ENCODE data around the gene TRPM3.
"Not testable (repeated sequence)": the region's sequence is repeated elsewhere in the genome, so short reads cannot be mapped to it uniquely, and the experiment has no call there.

Gene TRPM3

DNA sequence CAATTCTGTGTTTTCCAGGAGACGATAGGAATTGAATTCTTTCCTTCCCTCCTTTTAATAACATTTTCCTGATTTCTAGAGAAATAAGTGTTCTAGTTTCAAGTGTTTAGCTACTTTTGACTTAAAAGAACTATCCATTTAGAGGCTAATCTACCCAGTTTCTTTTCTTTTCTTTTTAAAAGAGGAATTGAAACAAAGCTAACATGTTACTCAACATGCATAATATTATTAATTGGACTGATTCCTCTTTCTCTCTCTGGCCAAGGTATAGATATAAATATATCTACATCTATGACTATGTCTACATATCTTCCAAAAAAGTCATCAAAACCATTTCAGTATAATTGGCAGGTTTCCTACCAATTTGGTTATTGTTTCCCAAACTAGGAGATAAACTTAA is 309.8 kb downstream of the TRPM3 start:
- no peak for DNase-seq

DNA sequence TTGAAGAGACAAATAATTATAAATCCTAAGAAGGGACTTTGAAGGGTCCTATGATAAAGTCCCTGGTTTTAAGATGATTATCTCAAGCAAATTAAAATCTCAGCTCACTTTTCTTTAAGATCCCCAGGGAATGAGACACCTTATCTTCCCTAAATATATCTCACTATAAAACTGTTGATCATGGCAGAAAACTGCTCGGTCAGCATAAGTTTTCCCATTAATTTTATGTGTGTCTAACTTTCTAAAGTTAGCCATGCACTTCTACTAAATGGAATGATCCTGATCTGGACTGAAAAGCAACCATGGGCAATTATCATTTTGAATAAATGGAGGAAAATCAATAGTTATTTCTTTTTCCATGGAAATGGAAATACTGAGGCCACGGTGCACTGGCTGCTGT is 314.5 kb downstream of the TRPM3 start:
- DNase-seq: no peak

DNA sequence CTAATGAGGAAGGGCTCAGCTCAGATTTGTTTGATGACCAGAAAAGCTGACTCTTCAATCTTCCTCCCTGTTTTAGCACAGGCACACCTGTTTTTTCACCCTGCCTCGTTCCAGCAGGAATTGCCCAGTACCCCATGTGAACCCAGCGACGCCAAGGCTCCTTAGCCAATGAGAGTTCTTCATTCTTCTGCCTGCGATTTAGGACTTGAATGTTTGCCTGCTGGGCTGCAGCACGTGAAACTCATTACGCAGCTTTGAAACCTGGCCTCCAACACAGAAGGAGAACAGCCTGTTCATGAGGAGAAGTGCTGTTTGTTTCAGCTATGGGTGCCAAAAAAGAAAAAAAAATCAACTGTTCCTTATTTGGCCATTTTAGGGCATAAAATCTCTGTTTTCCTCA is 315.5 kb downstream of the TRPM3 start:
- no peak for DNase-seq

DNA sequence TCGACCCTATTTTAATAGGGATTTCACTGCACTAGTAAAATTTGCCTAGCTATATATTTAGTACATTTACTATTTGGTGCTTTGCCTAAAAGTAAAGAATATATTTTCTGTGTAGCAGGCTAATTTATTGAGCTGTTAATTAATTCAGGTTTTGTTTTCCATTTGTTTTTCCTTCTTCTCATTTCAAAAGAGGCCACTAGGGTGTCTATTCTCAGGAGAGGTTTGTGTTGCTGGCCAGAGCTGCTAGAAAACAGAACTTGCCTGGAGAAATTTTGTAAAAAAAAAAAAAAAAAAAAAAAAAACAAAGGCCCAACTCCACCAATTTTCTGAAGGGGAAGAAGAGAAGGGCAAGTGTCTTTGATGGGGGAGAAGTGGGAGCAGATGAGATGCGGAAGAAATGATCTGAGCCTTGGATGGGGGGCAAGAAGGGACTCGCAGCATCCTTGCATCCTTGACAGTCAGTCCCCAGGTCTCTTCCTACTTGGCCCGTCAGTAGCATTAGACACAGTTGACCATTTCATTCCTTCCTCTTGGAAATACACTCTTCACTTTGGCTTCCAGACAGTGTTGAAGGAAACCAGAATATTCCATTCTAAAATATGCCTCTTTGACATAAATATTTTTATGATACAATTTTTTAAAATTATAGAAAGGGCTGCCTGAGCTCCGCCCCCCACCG is 318.5 kb downstream of the TRPM3 start:
- no peak for DNase-seq

DNA sequence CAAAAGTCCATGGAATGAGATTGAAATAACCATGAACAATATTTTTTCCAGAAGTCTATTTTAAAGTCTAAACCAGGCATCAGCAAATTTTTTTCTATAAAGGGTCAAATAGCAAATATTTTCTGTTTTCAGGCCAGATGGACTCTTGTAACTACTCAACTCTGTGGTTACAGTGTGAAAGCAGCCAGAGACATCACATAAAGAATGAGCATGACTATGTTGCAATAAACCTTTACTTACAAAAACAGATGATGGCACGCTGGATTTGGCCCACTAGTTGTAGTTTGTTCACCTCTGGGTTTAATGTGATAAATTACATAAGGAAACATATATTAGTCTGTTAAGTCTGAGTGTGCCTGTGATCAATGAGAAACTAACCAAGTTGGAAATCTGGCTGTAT is 319.2 kb downstream of the TRPM3 start:
- DNase-seq: peak; percentile 22

DNA sequence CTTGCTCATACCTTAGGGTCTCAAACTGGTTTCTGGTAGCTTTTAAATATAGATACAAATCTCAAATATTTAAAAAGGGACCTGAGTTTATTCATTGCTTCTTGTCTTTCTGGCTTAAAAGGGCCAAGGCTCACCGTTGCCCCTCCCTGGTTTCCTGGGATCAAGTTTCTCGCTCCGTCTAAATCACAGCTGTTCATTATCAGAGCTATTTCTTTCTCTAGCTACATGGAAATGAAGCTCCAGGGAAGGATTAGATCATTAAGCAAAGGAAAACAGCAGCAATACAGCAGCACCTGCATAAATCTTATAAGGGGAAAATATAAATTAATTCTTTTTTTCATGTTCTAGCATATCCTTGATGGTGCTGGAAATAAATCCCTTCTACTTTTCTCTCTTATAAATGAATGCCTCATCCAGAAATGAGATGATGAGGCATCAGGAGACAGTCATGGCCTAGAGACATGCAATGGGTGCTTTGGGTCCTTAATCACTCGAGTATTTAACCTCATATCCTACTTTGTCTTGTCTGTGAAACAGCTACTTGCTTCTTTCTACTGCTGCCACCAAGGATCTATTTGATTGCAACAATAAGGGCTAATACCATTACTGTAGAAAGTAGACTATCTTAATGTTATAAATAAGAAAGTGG is 320.1 kb downstream of the TRPM3 start:
- DNase-seq: no peak

DNA sequence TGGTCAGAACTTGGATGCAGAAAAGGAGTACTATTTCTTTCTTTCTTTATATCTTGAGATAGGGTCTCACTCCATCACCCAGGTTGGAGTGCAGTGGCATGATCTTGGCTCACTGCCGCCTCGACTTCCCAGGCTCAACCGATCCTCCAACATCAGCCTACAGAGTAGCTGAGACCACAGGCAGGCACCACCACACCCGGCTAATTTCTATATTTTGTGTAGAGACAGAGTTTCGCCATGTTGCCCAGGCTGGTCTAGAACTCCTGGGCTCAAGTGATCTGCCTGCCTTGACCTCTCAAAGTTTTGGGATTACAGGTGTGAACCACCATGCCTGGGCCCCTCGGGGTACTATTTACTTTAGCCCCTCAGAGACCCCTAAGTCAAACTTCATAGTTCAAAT is 323.4 kb downstream of the TRPM3 start:
- no peak for DNase-seq

DNA sequence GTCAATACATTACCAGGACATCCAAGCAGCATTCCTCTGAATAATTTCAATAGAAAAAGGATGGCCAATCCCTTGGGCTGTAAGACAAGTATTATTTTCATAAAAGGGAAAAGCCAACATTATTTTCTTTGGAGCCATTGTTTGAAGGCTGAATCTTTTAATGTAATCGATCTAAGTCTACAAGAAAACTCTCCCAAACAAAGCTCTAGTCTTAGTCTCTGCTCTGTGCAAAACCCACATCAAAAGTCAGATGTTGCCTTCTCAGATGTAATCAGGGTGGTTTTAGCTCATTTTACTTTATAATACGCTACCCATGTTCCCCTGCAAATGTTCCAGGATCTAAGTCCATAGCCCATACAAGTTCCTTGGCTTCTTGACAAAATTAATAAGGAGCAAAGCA is 325.6 kb downstream of the TRPM3 start:
- no peak for DNase-seq

DNA sequence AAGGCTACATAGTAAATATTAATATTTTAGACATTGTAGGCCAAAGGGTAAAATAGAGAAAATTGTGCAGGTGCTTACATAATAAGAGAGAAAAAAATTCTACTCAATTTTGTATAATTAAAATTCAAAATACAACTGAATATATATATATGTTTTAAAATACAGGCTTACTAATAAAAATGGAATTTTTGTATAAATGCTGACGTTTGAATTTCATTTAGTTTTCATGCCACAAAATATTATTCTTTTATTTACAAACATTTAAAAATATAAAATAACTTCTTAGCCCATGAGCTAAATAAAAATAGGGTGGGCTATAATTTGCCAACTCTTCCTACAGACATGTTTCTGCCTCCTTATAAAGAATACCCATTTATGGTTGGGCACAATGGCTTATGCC is 328.6 kb downstream of the TRPM3 start:
- DNase-seq: no peak

DNA sequence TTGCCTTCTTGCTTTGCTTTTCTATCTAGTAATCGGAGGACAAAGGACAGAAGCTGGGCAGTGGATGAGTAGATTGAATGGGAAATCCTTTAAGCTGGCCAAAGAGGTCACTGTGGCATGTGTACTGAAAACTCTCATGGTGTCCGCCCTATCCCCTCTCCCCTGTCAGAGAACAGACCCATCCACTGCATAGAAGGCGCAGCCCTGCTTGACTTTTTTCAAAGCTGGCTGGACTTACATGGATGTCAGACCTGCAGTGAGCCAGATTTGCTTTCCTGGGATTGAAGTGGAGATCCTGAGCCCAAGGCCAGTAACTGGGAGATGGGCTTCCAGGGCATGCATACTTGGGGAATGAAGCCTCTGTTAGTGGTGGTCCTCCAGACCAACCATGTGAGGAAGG is 329.5 kb downstream of the TRPM3 start:
- DNase-seq: no peak

DNA sequence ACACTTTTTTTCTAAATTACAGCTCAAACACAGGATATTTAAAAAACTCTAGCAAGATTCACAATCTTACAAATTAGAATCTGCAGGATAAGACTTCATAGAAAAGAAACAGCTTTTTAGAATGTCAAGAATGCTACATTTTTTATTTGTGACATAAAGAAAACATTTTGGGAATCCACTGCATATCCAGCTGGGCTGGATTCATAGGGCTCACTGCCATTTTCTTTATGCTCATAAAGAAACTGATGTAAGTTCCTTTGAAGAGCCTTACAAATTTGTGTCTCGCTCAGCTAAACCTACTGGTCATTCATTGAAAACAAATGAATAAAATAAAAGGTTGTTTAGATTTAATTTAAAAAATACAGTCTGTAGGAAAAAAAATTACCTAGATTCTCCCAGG is 332.3 kb downstream of the TRPM3 start:
- DNase-seq: no peak

DNA sequence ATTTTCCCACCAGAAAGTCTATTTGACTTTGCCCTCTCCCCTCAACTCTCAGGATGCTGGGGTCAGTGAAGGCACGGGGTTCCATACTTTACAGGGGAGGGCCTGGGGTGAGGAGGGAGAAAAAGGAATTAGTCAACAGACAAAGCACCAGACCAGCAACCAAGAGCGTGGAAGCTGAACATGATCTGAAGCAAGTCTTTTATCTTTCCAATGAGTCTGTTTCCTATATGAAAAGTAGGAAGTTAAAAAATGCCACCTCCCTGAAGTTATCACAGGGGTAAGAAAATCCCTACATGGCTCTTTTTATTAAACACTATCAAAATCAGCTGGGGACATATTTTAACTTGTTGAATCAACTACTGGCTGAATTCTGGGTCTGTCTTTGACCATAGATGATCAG is 337.0 kb downstream of the TRPM3 start:
- DNase-seq: no peak

DNA sequence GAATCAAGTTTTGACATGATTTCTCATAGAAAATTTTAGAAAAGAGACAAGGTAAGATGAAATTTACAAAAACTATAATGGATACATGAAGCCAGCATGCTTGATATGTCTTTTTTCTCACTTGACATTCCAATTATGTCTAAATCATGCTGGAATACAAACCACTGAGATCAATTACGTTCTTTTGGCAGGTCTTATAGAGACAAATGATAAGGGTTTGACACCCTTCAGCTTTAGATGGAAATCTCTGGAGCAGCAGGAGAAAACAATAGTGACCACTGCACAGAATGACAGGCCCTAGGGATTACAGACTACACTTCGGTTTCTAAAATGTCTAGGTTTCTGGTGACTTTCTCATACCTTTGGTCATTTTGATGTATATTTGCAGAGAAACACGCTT is 342.9 kb downstream of the TRPM3 start:
- no peak for DNase-seq

DNA sequence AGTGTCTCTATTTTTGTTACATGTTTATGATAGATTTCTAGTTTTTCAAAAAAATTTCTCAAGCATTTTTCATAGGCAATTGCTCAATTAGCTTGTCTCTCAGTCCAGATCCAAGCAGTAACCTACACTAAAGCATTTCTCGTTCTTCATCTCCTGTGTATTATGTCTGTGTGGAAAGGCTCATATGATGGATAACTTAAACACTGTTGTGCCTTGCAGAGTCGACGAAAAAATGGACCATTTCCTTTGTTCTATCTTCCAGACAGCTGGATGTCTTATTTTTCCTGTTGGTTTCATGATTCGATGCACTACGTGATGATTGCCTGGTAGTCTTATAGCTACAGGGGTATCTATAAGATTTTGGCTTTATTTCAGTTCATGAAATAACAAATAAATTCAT is 347.8 kb downstream of the TRPM3 start:
- no peak for DNase-seq

DNA sequence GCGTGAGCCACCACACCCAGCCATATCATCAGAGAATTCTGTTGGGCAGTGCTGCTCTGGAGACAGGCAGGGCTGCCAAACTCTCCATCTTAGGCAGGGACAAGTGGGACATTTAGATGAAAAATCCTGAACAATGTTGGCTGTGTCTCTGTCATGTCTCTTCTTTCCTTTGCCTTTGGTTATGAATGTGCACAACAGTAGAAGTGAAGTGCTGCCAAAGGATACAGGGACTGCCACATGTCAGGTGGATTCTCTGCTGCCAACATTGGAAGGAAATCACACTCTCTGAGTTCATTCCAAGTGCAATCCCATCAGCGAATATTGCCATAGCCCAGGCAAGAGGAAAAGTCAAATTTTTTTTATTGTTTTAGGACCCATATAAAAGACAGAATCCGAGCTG is 348.8 kb downstream of the TRPM3 start:
- DNase-seq: no peak

DNA sequence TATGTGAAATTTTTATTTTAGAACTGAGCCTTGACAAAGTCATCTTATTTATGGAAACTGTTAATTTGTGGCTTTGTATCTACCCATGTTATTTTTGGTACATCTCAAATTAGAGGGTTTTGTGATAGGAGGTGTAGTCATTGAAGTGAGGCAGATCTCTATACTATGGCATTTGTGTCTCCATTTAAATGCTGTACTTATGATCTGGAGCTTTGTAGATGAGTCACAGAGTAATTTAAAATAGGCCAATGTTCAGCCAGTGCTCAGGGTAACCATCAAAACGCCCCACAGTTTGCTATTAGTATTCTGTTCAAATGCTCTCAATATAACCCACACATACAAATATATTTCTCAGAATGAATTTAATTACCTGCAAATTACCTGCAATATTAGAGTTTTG is 355.5 kb downstream of the TRPM3 start:
- no peak for DNase-seq

DNA sequence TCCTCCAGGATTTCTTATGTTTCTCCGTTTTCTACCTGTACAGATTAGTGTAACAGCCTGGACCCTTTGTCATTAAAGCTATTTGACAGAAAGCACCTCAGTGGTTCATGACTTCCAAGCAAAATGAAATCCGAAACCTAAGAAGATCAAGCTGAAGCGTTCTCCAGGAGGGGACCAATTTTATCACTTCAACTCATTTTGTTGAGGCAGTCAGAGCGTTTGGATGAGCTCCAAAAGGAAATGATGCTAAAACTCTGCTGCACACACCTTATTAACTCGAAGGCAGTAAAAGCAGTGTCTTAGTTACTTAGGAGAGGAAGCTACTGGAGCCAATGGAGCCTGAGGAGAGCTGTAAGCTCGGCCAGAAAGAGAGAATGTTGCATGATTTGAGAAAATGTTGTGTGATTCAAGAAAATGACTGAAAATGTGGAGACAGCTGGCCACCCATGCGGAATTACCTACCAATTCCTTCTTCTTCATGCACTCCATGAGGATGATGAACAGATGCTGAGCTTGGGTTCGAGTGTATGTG is 360.2 kb downstream of the TRPM3 start:
- DNase-seq: no peak

DNA sequence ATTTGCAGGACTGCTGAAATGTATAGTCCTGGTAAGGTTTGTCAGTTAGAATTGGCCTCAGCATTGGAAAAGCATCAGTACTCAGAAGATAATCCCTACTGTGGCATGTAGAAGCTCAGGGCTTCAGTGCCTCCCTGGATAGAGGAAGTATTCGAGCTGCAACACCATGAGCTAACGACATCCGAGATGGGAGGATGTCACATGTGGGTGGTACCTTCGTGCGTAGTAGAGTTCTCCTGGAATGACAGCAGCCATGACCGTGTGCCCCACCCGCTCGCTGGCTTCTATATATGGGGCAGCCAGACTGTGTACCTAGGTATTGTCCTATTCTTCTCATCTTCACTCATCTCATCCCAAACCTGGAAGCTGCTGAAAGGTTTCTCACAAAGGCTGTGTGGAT is 361.2 kb downstream of the TRPM3 start:
- DNase-seq: no peak

DNA sequence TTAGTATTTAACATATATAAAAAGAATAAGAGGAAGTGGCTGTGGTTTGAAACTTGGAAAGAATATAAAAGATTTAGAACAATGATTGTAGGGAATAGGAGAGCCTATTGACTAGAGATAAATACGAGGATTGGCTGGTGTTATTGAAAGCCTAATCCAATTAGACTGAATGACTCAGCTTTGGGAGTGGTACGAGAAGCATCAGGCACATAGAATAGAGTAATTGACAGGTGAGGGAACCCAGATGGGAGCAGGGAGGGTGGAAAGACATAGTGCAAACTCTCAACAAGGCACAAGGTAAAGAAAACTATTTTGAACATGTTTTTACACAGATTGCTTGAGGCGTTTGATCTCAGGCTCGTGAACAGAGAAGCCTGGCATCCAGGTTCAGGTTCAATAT is 368.1 kb downstream of the TRPM3 start:
- no peak for DNase-seq

DNA sequence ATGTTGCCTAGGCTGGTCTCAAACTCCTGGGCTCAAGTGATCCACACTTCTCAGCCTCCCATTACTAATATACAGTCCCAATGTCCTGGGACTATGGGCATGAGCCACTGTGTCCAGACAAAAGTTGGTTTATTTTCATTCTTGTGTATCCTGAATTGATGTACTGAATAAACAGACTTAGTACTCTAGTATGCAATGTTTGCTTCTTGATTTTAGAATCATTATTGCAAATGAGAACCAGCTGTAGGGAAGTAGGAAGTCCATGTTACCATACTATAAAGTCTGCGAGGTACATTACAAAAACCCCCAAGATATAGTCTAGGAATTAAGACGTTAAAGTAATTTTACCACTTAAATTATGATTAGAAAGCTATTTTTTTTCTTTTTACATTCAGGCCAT is 372.4 kb downstream of the TRPM3 start:
- DNase-seq: no peak

DNA sequence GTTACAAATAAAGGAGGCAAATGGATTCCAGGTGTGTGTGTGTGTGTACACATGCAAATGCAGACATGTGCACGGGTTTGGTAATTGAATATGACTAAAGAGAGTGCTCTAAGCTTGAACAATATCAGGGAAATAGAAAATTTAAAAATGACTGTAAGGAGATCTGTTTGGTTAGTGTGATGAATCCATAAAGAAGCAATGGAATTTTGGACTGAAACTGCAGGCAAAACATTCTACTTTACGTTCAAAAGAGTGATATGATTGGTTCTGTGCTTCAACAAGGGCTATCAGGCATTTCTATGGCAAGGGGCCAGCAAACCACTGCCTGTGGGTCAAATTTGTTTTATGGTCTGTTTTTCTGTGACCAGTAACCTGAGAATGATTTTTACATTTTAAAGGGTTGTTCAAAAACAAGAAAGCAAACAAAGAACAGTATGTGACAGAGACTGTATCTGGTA is 374.1 kb downstream of the TRPM3 start:
- DNase-seq: peak; percentile 55

DNA sequence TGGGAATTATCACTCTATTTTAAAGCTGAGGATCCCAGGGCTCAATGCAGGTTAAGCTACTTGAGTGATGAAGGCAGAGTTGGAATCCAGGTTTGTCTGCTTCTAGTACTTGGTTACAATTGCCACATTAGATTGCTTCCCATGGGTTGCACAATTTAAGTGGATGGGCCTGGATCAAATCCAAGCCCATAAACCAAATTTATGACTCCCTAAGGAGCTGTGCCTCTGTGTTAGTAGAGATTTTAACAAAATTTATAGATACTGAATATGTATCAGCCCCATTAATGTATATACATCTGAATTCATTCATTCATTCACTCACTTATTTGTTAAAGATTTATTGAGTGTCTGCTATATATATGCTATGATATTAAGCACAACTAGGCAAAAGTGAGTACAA is 374.7 kb downstream of the TRPM3 start:
- DNase-seq: peak; percentile 53

DNA sequence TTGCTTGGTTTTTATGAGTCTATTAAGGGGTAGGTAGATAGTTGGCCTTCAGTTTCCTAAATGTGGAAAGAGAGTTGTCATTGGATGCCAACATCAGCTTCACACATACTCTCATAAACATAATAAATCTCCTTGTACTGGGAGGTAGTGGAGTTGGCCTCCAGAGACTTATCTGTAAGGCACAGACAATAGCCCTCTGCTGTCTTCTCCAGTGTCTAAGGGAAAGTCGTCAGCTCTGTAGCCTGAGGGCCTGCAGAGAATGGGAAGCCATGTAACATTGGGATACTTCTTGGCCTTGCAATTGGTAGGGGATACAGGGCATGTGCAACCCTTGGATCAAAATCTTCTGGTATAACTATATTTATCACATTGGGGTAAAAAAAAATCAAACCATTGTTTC is 375.1 kb downstream of the TRPM3 start:
- DNase-seq: no peak

DNA sequence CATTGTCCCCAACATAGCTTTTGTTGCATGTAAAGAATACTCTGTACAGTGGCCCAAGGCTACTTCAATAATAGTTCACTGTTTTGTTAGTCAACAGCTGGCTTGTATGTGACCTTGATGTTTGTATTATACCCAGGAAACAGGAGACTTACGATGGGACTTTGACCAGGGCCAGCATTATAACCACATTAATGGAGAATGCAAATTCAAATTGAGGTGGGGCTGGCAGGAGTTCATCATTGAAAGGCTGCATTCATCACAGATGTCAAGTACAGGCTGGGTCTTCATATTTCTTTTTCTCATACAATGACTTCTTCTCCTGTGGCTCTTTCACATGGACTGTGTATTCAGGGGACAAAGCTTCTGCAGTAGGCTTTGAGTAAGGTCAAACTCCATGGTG is 396.6 kb downstream of the TRPM3 start:
- DNase-seq: not testable (repeated sequence)

DNA sequence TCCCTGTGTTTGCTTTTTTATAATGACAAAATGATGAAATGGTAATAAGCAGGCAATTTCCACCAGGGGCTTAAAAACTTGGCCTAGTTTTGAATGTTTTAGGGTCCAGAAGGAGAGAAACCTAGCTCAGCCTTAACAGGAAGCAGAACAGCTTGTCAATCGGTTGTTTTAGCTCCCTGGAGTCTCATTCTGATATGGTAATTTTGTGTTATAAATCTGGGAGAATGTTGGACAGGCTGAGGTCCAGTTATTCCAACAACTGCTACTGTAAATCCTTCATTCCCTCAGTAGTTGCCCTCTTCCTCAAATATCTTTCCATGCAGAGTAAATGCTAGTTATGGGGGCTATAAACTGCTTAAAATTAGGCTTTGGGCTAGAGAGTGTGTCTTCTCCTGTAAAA is 397.4 kb downstream of the TRPM3 start:
- DNase-seq: not testable (repeated sequence)

All from fibroblast of skin of right biceps (primary cell).